Activated CD4-positive, alpha-beta T cell treated with anti-CD3 and anti-CD28 coated beads, Interleukin-2, amount 50 U/mL, for 16 hours (primary cell): Measurements from ENCODE around the gene MAPKAP1.

ENCODE experiments used
- DNase-seq: peaks from one replicate; pipeline ENCODE4 v3.0.0-alpha.2; 2020

MAPKAP1 gene

GRCh38 chr9:125639057-125639456, 68.0 kb downstream of the MAPKAP1 start:
- DNase-seq = no peak

DNA sequence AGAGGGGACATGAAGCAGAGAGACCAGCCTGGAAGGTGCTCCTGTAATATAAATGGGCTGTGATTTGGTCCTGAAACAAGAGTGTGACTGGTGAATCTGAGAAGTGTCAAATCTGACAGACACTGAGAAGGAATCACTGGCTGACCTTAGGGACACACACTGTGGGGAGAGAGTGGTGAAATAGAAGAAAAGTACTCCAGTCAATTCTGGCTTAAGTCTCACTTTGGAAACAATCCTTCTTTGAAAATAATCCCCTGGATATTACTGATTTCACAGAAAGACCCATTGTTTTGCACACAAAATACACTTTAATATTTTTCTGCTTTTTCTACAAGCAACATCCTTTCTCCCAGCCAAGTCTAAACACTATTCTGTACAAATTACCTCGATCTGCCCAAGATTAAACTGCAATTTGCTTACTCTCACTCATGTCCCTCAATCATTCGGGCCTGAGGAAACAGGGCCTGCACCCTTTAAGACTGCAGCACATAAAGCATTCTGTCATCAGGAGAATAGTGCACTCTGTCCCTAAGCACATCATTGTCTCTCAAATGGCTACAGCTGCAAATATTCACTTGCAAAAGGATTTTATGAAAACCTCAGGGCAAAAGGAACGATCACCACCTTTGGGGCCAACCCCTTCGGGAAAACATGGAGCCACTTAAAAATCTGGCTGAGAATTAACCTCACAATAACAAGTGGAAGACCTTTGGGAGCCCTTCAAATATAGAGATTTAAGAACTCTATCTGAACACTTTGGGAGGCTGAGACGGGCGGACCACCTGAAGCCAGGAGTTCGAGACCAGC, 68.6 kb downstream of the MAPKAP1 start:
- DNase-seq = no peak

DNA sequence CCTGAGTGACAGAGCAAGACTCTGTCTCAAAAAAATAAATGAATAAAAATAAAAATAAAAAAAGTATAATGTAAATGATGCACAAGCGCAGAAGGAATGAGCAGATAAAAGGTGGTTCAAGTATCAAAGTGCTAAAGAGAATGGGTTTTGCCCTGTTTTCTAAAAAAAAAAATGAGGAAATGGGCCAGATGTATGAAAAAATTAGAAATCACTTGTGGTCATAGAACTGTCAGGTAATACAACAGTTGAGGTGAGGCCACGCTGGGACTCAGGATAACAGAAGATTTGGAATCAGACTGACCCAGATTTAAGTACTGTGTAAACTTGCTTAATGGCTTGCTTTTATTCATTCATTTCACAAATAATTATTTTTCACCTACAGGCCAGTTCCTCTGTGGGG, 69.8 kb downstream of the MAPKAP1 start:
- no peak for DNase-seq

DNA sequence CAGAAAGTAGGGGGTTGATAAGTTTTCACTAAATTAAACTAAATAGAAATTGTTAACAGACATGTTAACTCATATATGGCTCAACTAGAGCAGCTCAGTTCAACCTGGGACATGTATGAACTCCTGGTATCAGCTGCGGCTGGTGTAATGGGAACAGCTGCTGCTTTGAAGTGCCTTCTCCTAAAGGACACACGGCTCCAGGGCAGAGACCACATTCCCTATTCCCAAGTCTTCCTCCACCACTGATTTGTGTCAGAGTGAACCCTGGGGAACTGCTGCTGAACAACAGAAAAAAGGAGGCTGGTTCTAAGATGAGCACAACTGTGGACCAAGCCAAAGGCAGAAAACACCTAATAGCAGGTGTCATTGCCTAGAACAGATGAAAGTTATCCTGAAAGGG, 71.1 kb downstream of the MAPKAP1 start:
- DNase-seq = no peak

DNA sequence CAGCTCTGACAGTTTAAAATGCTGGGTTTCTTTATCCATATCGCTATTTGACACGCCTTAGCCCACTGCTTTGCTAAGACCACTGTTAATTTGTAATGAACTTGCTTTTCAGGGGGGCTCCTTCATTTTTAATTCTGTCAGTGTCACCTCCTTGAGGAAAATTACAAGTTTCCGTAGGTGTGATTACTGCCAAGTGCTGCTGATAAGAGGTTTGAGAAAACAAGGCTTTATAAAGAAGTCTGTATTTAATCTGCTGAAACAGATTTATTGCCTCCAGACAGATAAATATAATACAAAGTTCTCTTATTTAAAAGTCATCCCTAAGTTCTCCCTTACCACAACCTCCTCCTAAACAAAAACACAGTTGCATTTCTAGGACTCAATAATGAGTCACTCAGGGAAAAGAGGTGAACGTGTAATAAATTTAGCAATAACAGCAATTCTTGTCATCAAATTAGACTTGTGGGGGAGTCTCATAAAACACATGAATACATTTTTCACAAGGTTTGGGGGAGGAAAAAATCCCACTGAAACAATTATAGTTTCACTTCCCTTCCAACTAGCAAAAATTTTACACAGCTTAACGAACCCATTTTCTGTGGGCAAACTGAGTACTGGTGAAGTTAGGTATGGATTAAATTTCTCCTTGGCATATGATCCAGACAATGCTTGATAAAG, 72.8 kb downstream of the MAPKAP1 start:
- DNase-seq = no peak

DNA sequence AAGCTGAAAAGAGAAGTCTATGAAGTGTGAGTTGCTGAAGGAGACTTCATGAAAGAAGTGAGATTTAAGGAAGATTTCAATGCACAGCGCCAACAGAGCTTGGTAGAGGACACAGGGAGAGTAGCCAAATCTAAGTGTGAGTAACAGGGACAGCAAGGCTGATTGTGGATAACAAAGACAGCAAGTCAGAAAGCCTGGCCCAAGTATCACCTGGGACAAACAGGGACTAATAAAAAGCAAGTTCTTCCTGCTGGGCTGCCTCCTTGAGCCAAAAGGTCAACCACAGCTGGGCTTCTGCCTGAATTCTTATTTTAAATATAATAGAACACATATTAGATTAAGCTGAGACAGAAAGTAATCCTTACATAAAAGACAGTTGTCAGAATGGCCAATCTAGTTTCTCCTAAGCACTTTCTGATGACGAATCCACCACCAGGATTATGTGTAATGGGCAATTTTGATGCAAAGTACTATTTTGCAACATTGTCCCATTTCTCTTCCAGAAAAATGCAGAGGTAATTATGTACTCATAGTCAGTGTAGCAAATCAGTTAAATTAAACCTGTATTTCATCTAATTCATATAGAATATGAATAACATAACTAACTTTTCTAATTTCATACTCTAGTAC, 73.8 kb downstream of the MAPKAP1 start:
- DNase-seq = no peak

GRCh38 chr9:125632321-125633115, 74.5 kb downstream of the MAPKAP1 start:
- DNase-seq = peak; percentile 87

- peak; percentile 64 for DNase-seq
These were observed 75.5 kb downstream of the MAPKAP1 start for GRCh38 chr9:125631391-125632085.

- DNase-seq = no peak
These were observed 76.6 kb downstream of the MAPKAP1 start for GRCh38 chr9:125630436-125630835.

- no peak for DNase-seq
These were observed 77.6 kb downstream of the MAPKAP1 start for GRCh38 chr9:125629446-125629845.

DNA sequence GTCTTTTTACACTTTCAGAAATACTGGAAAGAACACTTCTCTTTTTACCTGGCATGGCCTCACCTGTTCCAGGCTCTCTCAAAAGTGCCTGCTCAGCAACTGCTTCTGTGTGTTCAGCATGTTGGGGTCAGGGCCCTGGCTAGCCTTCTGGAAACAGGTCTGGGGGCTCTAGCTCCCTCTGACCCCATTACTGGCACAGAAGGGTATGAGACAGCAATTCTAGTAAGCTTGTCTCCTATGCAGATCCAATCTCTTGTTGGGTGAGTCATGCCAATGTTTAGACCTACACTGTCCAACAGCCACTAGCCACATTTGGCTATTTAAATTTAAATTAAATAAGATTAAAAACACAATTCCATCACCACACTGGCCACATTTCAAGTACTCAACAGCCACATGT, 80.8 kb downstream of the MAPKAP1 start:
- DNase-seq = no peak

DNA sequence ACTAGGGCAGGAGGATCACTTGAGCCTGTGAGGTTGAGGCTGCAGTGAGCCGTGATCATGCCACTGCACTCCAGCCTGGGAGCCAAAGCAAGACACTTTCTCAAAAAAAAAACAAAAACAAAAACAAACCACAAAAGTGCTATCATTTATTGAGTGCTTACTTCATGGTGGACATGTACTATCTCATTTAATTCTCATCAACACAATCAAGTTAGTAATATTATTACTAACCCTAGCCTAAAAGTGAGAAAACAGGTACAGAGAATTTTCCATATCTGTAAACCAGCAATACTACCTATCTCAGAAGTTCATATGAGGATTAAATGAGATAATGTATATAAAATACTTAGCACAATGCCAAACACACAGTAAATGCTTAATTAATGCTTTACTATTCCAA, 85.8 kb downstream of the MAPKAP1 start:
- no peak for DNase-seq

- DNase-seq = no peak
These were observed 86.8 kb downstream of the MAPKAP1 start for GRCh38 chr9:125620216-125620615.

DNA sequence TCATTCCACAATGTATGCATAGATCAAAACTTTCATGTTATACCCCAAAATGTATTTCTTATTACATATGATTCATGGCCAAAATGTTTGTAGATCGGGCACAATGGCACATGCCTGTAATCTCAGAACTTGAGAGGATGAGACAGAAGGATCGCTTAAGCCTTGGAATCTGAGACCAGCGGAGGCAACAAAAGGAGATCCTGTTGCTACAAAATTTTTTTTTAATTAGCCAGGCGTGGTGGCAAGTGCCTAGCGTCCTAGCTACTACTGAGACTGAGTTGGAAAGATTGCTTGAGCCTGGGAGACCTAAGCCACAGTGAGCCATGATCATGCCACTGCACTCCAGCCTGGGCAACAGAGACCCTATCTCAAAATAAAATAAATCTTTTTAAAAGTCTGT, 89.9 kb downstream of the MAPKAP1 start:
- no peak for DNase-seq

- DNase-seq = no peak
These were observed 93.9 kb downstream of the MAPKAP1 start for GRCh38 chr9:125613141-125613540.

DNA sequence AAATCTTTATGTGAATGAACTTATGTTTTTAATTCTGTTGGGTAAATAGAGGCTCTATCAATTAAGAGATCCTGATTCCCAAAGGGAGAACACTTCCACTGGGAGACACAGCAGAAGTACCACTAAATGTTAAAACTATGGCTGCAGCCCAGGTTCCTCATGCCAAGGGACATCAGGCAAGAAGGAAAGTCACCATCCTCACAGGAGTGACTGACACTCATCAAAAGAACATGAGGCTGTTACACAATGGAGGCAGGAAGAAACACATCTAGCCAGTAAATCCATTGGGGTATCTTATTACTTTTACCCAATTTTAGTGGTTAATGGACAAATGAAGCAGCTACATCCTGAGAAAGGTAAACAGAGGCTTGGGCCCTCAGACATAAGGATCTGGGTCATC, 94.4 kb downstream of the MAPKAP1 start:
- DNase-seq = no peak

DNA sequence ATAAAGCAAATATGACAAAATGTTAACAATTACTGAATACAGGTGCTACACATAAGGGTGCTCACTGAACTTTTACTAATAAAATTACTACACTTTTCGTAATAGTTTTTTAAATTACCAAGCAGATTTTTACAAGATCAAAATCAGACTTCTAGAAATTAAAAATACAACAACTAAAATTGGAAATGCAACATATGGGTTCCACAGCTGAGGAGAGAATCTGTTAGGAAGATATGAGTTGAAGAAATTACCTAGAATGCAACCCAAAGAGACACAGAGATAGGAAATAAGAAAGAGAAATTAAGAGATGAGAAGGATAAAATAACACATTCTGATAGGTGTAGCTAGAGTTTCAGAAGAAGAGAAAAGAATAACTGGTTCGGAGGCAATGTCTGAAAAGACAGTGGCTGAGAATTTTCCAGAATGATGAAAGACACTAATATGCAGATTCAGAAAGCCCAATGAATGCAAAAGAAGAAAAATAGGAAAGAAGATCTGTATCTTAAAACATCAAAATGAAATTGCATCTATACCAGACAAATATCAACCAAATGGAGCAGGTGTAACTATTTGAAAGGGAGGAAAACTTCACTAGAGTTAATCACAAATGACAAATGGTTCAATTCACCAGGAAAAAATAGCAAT, 95.8 kb downstream of the MAPKAP1 start:
- no peak for DNase-seq

DNA sequence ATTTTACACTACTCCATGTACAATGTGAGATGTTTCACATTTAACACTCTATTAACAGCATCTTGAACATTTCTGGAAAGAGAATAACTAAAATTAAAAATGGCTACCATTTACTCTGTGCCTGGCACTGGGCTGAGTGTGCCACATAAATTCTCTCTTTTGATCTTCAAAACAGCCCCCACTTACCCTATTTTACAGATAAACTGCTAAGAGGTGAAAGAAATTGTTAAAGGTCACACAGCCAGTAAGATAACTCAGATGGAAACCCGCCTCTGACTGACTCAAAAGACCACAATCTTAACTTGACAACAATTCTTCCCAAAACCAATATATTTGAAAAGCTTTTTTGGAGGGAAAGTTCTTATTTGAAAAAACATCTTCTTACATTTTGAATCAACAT, 97.3 kb downstream of the MAPKAP1 start:
- DNase-seq = peak; percentile 8

DNA sequence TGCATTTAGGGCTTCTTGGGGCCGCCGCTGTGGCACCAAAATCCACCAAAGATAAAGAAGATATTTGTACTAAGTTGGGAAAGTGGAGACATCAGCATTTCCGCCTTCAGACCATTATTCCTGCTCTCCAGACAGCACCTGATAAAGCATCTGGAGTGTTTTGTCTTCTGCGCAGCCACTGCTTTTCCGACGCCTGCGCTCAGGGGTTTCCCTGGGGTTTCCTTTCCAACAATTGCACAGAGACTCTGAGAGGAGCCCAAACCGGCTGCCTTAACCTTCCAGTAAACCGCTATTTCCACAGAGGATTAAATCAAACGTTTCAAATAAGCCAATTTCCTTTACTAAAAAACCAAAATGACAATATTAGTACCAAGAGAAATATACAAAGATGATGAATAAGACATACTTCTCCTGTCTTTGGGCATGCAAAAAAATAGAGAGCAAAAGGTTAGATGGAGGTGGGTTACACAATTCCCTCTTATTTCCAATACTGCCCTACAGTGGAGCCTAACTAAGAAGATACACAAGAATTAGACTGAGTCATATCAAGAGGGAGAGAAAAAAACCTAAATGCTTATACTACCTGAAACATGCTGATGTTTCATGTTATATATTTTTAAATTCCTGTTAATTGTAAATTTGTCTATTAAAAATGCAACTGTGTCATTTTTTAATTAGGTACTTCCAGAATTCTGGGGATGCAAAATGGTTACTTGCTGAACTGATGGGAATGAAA, 98.4 kb downstream of the MAPKAP1 start:
- DNase-seq = no peak

GRCh38 chr9:125604196-125604595, 102.8 kb downstream of the MAPKAP1 start:
- no peak for DNase-seq

- DNase-seq = no peak
These were observed 103.5 kb downstream of the MAPKAP1 start for GRCh38 chr9:125603478-125604021.
